ENCODE data around the gene ALDH1L2.
A peak's percentile ranks its signal among the peaks of the same experiment; 100 is the strongest.

Gene ALDH1L2

GRCh38 chr12:105084251-105085250 lies at the start of gene ALDH1L2:
TSS of gene ALDH1L2 (minus strand) at chr12:105084458. CDS start at chr12:105084436, 22 bp downstream.
- Histone ChIP-seq H3K9ac (ENCODE audit: low read length) (peak within 1 kb of the TSS; percentile 99), H3K27me3 (replicated peaks; ENCODE audit: control insufficient read depth, insufficient read depth, low read length) (no peaks in the 10 kb centered on the region), H3K4me1 (ENCODE audit: control insufficient read depth, insufficient read depth, low read length) (peaks cover 27% of the 10 kb centered on the region), H3K4me3 (ENCODE audit: low read length) (peak within 1 kb of the TSS; percentile 96), H3K36me3 (ENCODE audit: control insufficient read depth, insufficient read depth, low read length, severe bottlenecking) (peaks cover 6% of the 10 kb centered on the region), H3K9me3 (ENCODE audit: control insufficient read depth, low read length) (no peaks in the 10 kb centered on the region)
- peak; percentile 95 for DNase-seq (ENCODE audit: low read depth)

GRCh38 chr12:105120551-105120950 lies 36.3 kb upstream of the ALDH1L2 start:
- H3K9ac ChIP-seq (ENCODE audit: low read length): no peak overlapping the region
- no peak overlapping the region for H3K4me3 ChIP-seq (ENCODE audit: low read length)
- no peaks in the 10 kb centered on the region for H3K9me3 ChIP-seq (ENCODE audit: control insufficient read depth, low read length)
- H3K27me3 ChIP-seq (replicated peaks; ENCODE audit: control insufficient read depth, insufficient read depth, low read length): no peaks in the 10 kb centered on the region
- DNase-seq (ENCODE audit: low read depth): no peak
- H3K36me3 ChIP-seq (ENCODE audit: control insufficient read depth, insufficient read depth, low read length, severe bottlenecking): peaks cover 99% of the 10 kb centered on the region
- no peaks in the 10 kb centered on the region for H3K4me1 ChIP-seq (ENCODE audit: control insufficient read depth, insufficient read depth, low read length)

GRCh38 chr12:105116969-105117368 lies 32.7 kb upstream of the ALDH1L2 start:
- no peaks in the 10 kb centered on the region for H3K9me3 ChIP-seq (ENCODE audit: control insufficient read depth, low read length)
- H3K4me1 ChIP-seq (ENCODE audit: control insufficient read depth, insufficient read depth, low read length): peaks cover 6% of the 10 kb centered on the region
- no peak for DNase-seq (ENCODE audit: low read depth)
- no peak overlapping the region for H3K9ac ChIP-seq (ENCODE audit: low read length)
- H3K4me3 ChIP-seq (ENCODE audit: low read length): no peak overlapping the region
- H3K27me3 ChIP-seq (replicated peaks; ENCODE audit: control insufficient read depth, insufficient read depth, low read length): no peaks in the 10 kb centered on the region
- peaks cover 99% of the 10 kb centered on the region for H3K36me3 ChIP-seq (ENCODE audit: control insufficient read depth, insufficient read depth, low read length, severe bottlenecking)

GRCh38 chr12:105113094-105113493 lies 28.8 kb upstream of the ALDH1L2 start:
- Histone ChIP-seq H3K4me3 (ENCODE audit: low read length) (no peak overlapping the region), H3K9ac (ENCODE audit: low read length) (no peak overlapping the region), H3K9me3 (ENCODE audit: control insufficient read depth, low read length) (no peaks in the 10 kb centered on the region), H3K4me1 (ENCODE audit: control insufficient read depth, insufficient read depth, low read length) (peaks cover 36% of the 10 kb centered on the region), H3K36me3 (ENCODE audit: control insufficient read depth, insufficient read depth, low read length, severe bottlenecking) (peaks cover 69% of the 10 kb centered on the region), H3K27me3 (replicated peaks; ENCODE audit: control insufficient read depth, insufficient read depth, low read length) (no peaks in the 10 kb centered on the region)
- DNase-seq (ENCODE audit: low read depth): no peak

- Histone ChIP-seq H3K36me3 (ENCODE audit: control insufficient read depth, insufficient read depth, low read length, severe bottlenecking) (peaks cover 46% of the 10 kb centered on the region), H3K4me1 (ENCODE audit: control insufficient read depth, insufficient read depth, low read length) (peaks cover 46% of the 10 kb centered on the region)
Observed at GRCh38 chr12:105110851-105111250, 26.6 kb upstream of the ALDH1L2 start.

GRCh38 chr12:105109465-105110212 lies 25.4 kb upstream of the ALDH1L2 start:
- Histone ChIP-seq H3K4me3 (ENCODE audit: low read length) (peak overlapping the region; percentile 99), H3K9ac (ENCODE audit: low read length) (peak overlapping the region; percentile 100)
- DNase-seq (ENCODE audit: low read depth): peak; percentile 14

More at GRCh38 chr12:105110851-105111250, 26.6 kb upstream of the ALDH1L2 start:
- Histone ChIP-seq H3K27me3 (replicated peaks; ENCODE audit: control insufficient read depth, insufficient read depth, low read length) (no peaks in the 10 kb centered on the region), H3K9ac (ENCODE audit: low read length) (peak overlapping the region; percentile 100), H3K9me3 (ENCODE audit: control insufficient read depth, low read length) (no peaks in the 10 kb centered on the region), H3K4me3 (ENCODE audit: low read length) (peak overlapping the region; percentile 99)
- peak; percentile 45 for DNase-seq (ENCODE audit: low read depth)

GRCh38 chr12:105107494-105108371 lies 23.5 kb upstream of the ALDH1L2 start, which contains the start of gene WASHC4:
TSS of gene WASHC4 (plus strand) at chr12:105107731. CDS start at chr12:105107801, 70 bp downstream.
- H3K9me3 ChIP-seq (ENCODE audit: control insufficient read depth, low read length): no peaks in the 10 kb centered on the region
- peak within 1 kb of the TSS; percentile 100 for H3K9ac ChIP-seq (ENCODE audit: low read length)
- no peaks in the 10 kb centered on the region for H3K27me3 ChIP-seq (replicated peaks; ENCODE audit: control insufficient read depth, insufficient read depth, low read length)
- H3K4me1 ChIP-seq (ENCODE audit: control insufficient read depth, insufficient read depth, low read length): peaks cover 42% of the 10 kb centered on the region
- peaks cover 15% of the 10 kb centered on the region for H3K36me3 ChIP-seq (ENCODE audit: control insufficient read depth, insufficient read depth, low read length, severe bottlenecking)
- DNase-seq (ENCODE audit: low read depth): peak; percentile 98
- peak within 1 kb of the TSS; percentile 99 for H3K4me3 ChIP-seq (ENCODE audit: low read length)

More at GRCh38 chr12:105109465-105110212, 25.4 kb upstream of the ALDH1L2 start:
- Histone ChIP-seq H3K4me1 (ENCODE audit: control insufficient read depth, insufficient read depth, low read length) (peaks cover 46% of the 10 kb centered on the region), H3K9me3 (ENCODE audit: control insufficient read depth, low read length) (no peaks in the 10 kb centered on the region), H3K36me3 (ENCODE audit: control insufficient read depth, insufficient read depth, low read length, severe bottlenecking) (peaks cover 34% of the 10 kb centered on the region), H3K27me3 (replicated peaks; ENCODE audit: control insufficient read depth, insufficient read depth, low read length) (no peaks in the 10 kb centered on the region)

GRCh38 chr12:105107171-105107493 lies 22.9 kb upstream of the ALDH1L2 start:
- H3K36me3 ChIP-seq (ENCODE audit: control insufficient read depth, insufficient read depth, low read length, severe bottlenecking): peaks cover 9% of the 10 kb centered on the region

GRCh38 chr12:105106621-105107020 lies 22.4 kb upstream of the ALDH1L2 start:
- Histone ChIP-seq H3K4me3 (ENCODE audit: low read length) (peak overlapping the region; percentile 99), H3K27me3 (replicated peaks; ENCODE audit: control insufficient read depth, insufficient read depth, low read length) (no peaks in the 10 kb centered on the region), H3K9me3 (ENCODE audit: control insufficient read depth, low read length) (no peaks in the 10 kb centered on the region)

More at GRCh38 chr12:105107171-105107493, 22.9 kb upstream of the ALDH1L2 start:
- Histone ChIP-seq H3K27me3 (replicated peaks; ENCODE audit: control insufficient read depth, insufficient read depth, low read length) (no peaks in the 10 kb centered on the region), H3K4me3 (ENCODE audit: low read length) (peak overlapping the region; percentile 99), H3K9ac (ENCODE audit: low read length) (peak overlapping the region; percentile 100), H3K9me3 (ENCODE audit: control insufficient read depth, low read length) (no peaks in the 10 kb centered on the region), H3K4me1 (ENCODE audit: control insufficient read depth, insufficient read depth, low read length) (peaks cover 41% of the 10 kb centered on the region)
- peak; percentile 78 for DNase-seq (ENCODE audit: low read depth)

GRCh38 chr12:105104762-105105161 lies 20.5 kb upstream of the ALDH1L2 start:
- H3K27me3 ChIP-seq (replicated peaks; ENCODE audit: control insufficient read depth, insufficient read depth, low read length): no peaks in the 10 kb centered on the region
- H3K9ac ChIP-seq (ENCODE audit: low read length): no peak overlapping the region
- no peak for DNase-seq (ENCODE audit: low read depth)
- H3K4me1 ChIP-seq (ENCODE audit: control insufficient read depth, insufficient read depth, low read length): peaks cover 29% of the 10 kb centered on the region
- no peaks in the 10 kb centered on the region for H3K36me3 ChIP-seq (ENCODE audit: control insufficient read depth, insufficient read depth, low read length, severe bottlenecking)
- no peaks in the 10 kb centered on the region for H3K9me3 ChIP-seq (ENCODE audit: control insufficient read depth, low read length)
- no peak overlapping the region for H3K4me3 ChIP-seq (ENCODE audit: low read length)

More at GRCh38 chr12:105106621-105107020, 22.4 kb upstream of the ALDH1L2 start:
- Histone ChIP-seq H3K4me1 (ENCODE audit: control insufficient read depth, insufficient read depth, low read length) (peaks cover 36% of the 10 kb centered on the region), H3K36me3 (ENCODE audit: control insufficient read depth, insufficient read depth, low read length, severe bottlenecking) (peaks cover 4% of the 10 kb centered on the region), H3K9ac (ENCODE audit: low read length) (peak overlapping the region; percentile 100)
- DNase-seq (ENCODE audit: low read depth): no peak

Data from adipocyte (in vitro differentiated cells).